C1 segment of cervical spinal cord (tissue), 14 donors: ENCODE measurements around the gene HIF1A.
A peak's percentile ranks its signal among the peaks of the same experiment; 100 is the strongest.
"Not testable (repeated sequence)": the region's sequence is repeated elsewhere in the genome, so short reads cannot be mapped to it uniquely, and the experiment has no call there.

Experiments
- DNase-seq, 14 donors: peaks; one replicate each; lab custom pipeline; 2025; lab: John Stamatoyannopoulos, UW

Gene HIF1A

GRCh38 chr14:61746881-61747280 is 51.6 kb downstream of the HIF1A start:
- DNase-seq = no peak

GRCh38 chr14:61747342-61747741 is 52.0 kb downstream of the HIF1A start:
- DNase-seq = no peak

GRCh38 chr14:61749264-61749663 is 54.0 kb downstream of the HIF1A start:
- DNase-seq = no peak

GRCh38 chr14:61749867-61750266 is 54.6 kb downstream of the HIF1A start:
- DNase-seq = no peak

GRCh38 chr14:61750708-61751474 is 55.6 kb downstream of the HIF1A start:
- DNase-seq = peak in 13 of 14 donors; percentile 13 to 79 (median 52)

GRCh38 chr14:61751475-61751989 is 56.2 kb downstream of the HIF1A start:
- no peak for DNase-seq

- no peak for DNase-seq
Observed at GRCh38 chr14:61752626-61753025, 57.3 kb downstream of the HIF1A start.

GRCh38 chr14:61753631-61754030 is 58.3 kb downstream of the HIF1A start:
- no peak for DNase-seq

GRCh38 chr14:61754627-61755381 is 59.5 kb downstream of the HIF1A start:
- DNase-seq = no peak

GRCh38 chr14:61755382-61755742 is 60.0 kb downstream of the HIF1A start:
- not testable (repeated sequence) for DNase-seq

GRCh38 chr14:61756135-61756534 is 60.8 kb downstream of the HIF1A start:
- DNase-seq = no peak

GRCh38 chr14:61759878-61760277 is 64.6 kb downstream of the HIF1A start:
- DNase-seq = no peak

- DNase-seq = no peak
Observed at GRCh38 chr14:61761557-61761956, 66.2 kb downstream of the HIF1A start.

- peak; percentile 55 to 96 (median 92) for DNase-seq
Observed at GRCh38 chr14:61761959-61762786, 66.9 kb downstream of the HIF1A start, which contains the start of gene SNAPC1. SNAPC1 (plus strand) TSS chr14:61762420; CDS start chr14:61762461, 41 bp downstream.

GRCh38 chr14:61764342-61765122 is 69.2 kb downstream of the HIF1A start:
- no peak for DNase-seq

- DNase-seq = no peak
Observed at GRCh38 chr14:61765225-61765943, 70.1 kb downstream of the HIF1A start.

GRCh38 chr14:61766151-61766550 is 70.8 kb downstream of the HIF1A start:
- DNase-seq = no peak

GRCh38 chr14:61768240-61768639 is 72.9 kb downstream of the HIF1A start:
- DNase-seq = no peak

GRCh38 chr14:61769893-61770292 is 74.6 kb downstream of the HIF1A start:
- DNase-seq = no peak

GRCh38 chr14:61774861-61775260 is 79.5 kb downstream of the HIF1A start:
- DNase-seq = no peak
